Fibroblast of gingiva (primary cell): ENCODE results near the gene SHROOM3.
"Not testable (repeated sequence)": the region's sequence is repeated elsewhere in the genome, so short reads cannot be mapped to it uniquely, and the experiment has no call there.

Experiments
- DNase-seq: peaks from one replicate; pipeline ENCODE4 v3.0.0-alpha.2; 2011; ENCODE audit warnings: low read depth

Gene SHROOM3

DNA sequence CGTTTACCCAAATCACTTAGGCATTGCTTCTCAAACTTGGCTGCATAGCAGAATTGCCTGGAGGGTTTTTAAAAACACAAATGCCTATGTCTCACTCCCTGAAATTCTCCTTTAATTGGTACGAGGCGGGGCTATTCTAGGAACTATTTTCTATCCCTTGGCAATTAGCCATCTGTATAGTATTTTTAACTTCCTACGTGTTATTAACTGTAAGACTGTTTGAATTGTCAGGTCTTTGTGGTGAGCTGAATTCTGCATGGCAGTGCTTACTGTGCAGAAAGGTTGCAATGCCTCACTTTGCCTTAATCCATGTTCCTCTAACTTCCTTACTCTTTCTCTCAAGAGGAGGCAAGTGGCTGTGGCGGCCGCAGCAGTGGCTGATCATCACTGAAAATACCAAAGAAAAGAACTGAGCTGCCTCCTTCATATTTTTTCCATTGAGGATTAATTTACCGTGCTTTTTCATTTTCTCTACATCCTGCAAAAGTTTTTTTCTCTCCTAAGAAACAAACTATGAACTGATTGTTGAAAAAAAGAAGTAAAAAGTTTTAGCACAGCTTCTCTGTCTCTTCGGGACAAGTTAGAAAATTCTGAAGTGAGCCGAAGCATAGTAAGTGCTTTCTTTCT, at the start of gene SHROOM3:
Gene SHROOM3 (plus strand): TSS at position 329 of the 627 bp plus-strand sequence. CDS start 824 bp downstream, outside the sequence.
- no peak for DNase-seq

DNA sequence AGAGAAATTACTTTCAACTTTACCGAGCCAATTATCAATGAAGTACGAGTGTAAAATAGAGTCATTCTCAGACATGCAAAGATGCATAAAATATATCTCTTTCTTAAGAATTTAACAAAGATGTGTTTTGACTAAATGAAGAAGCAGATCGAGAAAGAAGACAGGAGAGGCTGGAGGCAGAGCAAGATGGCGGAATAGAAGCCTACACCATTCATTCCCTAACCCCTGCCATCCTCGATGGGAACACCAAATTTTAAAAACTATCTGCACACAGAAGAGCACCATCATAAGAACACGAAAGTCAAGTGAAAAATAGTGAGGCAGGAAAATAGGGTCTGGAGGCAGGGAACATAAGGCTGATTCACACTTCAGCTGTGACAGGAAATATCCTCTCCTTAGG, 49.1 kb upstream of the SHROOM3 start:
- no peak for DNase-seq

DNA sequence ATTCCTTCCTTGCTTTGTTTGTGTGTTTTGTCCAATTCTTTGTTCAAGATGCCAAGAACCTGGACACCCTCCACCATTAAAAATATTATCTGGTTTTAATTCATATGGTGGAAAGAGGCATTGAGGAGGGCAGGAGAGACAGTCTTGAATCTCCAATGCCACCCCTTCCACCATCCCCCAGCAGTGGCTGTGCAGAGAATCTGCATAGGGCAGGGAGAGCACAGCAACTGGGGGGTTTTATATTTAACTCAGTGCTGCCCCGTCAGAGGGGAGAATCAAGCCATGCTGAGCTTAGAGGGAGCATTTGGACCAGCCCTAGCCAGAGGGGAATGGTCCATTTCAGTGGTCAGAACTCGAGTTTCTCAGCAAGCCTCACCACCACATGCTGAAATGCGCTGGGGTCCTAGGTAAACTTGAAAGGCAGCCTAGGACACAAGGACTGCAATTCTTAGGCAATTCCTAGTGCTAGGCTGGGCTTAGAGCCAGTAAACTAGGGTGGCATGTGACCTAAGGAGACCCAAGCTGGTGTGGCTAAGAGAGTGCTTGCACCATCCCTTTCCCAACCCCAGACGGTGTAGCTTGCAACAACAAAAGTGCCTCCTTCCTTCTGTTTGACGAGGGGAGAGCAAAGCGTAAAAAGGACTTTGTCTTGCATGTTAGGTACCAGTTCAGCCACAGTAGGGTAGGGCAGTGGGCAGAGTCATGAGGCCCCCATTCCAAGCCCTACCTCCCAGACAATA, 48.3 kb upstream of the SHROOM3 start:
- peak; percentile 14 for DNase-seq

DNA sequence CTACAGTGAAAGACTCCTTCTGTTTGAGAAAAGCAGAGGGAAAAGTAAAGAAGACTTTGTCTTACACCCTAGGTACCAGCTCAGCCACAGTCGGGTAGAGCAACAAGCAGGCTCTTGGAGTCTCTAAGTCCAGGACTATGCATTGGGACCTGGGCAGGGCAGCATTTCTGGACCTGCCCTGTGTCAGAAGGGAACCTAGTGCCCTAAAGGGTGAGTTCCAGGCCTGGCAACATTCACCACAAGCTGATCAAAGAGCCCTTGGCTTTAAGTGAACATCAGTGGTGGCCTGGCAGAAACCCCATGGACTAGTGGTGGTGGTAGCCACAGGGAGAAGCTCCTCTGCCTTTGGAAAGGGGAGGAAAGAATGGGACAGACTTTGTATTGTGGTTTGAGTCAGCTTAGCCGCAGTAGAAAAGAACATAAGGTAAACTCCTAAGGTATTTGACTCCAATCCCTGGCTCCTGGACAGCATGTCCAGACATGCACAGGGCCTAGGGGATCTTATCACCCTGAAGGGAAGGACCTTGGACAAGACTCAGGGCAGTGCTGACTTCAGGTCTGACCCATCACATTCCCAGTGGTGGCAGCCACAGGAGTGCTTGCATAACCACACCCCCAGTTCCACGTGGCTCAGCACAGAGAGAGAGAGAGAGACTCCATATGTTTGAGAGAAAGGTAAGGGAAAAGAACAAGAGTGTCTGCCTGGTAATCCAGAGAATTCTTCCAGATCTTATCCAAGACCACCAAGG, 46.7 kb upstream of the SHROOM3 start:
- DNase-seq = no peak

DNA sequence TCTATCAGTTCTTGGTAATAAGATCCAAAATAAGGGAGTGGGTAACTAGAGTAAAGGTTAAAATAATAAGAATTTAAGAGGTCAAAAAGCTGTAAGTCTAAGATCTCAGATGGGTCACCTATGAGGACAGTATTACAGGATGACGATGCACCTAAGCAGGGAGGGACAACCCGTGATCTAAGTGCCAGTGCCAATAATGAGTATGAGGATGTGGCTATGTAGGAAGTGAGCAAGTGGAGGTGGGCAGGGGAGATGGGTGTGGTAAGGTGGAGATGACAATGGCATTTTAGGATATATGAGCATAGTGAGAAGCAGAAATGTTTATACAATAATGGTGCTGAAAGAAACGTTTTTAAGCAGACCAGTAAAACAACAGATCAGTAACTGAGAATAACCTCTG, 33.4 kb upstream of the SHROOM3 start:
- DNase-seq = no peak

DNA sequence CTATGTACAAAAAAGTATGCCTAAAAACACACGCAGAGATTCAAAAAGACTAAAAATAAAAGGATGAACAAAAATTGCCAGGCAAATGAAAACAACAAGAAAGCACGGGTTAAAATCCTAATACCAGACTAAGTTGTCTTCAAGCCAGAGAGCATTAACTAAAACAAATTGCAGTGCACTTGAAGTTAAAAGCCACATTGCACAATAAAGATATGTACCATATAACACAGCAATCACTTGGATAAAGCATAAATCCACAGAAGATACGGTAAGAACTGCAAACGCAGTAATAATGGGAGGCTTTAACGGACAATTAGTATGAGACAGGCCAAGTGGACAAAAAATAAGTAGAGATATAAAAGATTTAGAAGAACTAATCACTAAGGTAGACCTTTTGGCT, 28.9 kb upstream of the SHROOM3 start:
- DNase-seq = no peak

DNA sequence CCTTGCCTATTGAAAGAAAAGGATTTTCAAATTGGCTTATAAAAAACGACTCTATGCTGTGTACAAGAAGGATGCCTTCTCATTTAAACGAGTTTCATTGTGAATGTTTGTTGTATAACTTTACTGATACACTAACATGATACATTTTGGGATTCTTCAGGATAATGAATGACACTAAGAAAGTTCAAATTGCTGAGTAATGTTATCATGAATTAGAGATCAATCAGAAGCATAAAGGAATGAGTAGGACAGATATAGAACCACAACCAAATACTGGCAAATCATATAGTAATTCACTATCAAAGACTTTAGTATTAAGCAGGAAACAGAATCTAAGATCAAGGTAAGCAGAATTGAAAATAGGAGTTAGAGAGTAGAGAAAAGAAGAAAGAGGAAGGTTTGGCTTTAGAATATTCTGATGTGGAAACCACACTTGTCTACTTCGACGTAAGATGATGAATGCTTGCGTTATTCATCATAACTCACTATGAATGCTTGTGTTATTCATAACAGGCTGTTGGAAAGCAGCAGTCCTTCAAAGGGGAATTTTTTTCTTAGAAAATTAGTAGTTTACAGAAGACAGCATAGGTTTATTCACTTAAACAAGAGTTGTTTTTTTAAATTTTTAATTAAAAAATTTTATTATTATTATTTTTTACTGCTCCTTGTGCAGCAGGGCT, 27.4 kb upstream of the SHROOM3 start:
- no peak for DNase-seq

DNA sequence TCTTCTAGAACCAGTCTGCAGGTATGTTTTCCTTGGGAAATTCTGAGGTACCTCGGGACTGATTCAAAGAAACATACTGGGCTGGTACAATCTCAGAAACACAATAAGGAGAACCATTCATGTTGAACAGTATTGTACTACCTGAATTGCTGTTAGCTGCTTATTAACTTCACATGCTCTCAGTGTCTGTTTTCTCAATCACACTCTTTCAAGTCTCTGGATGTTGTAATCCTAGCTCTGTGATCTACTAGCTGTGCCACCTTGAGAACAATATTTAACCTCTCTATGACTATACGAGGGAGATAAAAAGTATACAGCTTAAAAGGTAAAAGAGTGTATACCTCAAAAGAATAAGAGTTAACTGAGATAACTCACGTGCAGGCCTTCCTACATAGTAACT, 24.4 kb upstream of the SHROOM3 start:
- no peak for DNase-seq

DNA sequence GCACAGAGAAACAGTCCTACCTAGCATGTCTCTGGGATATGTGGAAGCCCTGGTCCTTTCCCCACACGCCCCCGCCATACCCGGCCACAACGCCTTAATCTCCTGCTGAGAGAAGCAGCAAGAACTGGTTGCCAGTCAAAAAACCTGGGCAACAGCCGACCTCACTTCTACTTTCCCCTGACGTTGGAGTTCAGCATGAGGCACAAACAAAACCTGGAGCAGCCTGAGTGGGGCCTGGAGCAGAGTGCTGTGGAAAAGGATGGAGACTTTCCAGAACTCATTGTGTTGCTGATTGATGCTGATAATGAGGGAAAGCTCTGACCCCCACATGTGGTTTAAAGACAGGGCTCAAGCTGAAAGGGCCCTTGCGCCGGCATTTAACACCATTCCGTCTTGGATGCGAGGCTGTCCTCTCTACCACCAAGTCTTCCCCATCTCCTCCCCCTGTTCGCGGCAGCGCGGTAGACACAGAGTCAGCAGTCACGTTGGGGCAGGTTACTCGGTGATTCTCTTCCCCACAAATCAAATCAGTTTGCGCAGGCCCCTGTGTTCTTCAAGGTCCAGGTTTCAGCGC, 14.8 kb upstream of the SHROOM3 start:
- no peak for DNase-seq

DNA sequence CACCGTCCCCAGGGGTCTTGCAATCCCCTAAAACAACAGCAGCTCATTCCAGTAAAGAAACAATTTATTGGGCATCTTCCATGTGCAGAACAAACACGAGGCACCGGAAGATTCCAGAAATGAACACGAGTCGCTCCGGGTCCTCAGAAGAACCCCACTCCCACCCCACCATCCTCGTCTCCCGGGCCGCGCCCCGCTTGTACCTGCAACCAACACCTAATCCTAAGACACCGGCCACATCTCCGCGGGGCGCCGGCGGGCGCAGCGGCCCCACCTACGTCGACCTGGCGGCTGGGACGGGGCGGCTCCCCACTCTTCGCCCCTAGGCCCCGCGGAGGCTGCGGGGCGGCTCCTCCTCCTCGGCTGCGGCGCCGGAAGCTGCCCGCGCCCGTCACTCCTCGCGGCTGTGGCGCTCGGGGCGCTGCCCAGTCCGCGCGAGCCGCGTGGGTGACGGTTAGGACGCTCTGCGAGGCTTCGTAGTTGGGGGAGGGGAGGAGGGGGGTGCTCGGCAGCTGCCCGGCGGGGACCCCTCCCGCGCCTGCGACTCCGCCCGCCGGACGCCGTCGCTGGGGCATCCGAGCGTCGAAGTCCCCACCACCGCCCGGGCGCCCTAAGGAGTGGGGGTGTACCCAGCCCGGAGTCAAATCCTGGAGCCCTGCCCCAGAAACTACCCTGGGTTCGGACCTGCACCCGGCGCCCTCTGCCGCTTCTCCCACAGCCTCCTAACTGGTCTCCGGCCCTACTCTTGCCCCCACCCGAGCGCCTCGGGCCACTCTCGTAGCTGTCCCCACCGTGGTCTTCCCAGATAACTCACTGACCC, 14.1 kb upstream of the SHROOM3 start, which contains the start of gene CCDC158:
Gene CCDC158 (minus strand): TSS at position 380 of the 820 bp plus-strand sequence. CDS start 17,934 bp downstream, outside the sequence.
- DNase-seq = no peak

DNA sequence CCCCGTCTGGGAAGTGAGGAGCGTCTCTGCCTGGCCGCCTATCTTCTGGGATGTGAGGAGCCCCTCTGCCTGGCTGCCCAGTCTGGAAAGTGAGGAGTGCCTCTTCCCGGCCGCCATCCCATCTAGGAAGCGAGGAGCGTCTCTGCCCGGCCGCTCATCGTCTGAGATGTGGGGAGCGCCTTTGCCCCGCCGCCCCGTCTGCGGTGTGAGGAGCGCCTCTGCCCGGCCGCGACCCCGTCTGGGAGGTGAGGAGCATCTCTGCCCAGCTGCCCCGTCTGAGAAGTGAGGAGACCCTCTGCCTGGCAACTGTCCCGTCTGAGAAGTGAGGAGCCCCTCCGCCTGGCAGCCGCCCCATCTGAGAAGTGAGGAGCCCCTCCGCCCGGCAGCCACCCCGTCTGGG, 11.9 kb upstream of the SHROOM3 start:
- not testable (repeated sequence) for DNase-seq

DNA sequence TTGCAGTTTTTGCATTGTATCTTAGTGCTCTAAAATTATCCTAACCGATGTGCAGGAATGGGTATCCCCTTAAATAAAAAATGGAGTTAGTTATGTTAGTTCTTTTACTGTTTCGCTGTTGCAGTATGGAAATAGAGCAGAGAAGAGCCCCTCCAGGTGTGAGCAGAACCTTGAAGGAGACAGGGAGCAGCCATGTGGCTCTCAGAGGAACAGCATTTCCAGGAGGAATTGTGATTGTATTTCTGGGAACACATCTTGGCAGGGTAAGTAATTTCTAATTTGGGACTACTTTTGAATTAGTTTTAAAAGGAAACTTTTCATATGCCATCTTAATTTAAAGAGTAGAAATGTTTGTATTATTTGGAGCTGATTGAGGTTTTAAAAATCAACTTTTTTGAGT, 8.8 kb upstream of the SHROOM3 start:
- no peak for DNase-seq

DNA sequence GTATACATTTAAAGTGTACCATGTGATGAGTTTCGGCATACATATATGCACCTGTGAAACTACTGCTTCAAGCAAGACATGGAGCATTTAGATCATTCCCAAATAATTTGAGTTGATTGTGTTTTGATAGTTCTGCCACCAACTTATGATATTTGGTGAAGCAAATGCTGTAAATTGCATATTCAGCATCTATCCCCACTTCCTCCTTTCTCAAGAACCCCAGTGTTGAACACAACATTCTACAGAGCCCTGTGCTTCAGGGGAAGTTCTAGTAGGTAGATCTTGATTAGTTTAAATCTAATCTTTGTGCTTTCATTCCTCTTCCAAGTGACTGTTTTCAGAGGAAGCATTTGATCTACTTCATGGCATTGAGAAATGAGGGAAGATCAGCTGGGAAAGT, 5.4 kb upstream of the SHROOM3 start:
- DNase-seq = no peak

DNA sequence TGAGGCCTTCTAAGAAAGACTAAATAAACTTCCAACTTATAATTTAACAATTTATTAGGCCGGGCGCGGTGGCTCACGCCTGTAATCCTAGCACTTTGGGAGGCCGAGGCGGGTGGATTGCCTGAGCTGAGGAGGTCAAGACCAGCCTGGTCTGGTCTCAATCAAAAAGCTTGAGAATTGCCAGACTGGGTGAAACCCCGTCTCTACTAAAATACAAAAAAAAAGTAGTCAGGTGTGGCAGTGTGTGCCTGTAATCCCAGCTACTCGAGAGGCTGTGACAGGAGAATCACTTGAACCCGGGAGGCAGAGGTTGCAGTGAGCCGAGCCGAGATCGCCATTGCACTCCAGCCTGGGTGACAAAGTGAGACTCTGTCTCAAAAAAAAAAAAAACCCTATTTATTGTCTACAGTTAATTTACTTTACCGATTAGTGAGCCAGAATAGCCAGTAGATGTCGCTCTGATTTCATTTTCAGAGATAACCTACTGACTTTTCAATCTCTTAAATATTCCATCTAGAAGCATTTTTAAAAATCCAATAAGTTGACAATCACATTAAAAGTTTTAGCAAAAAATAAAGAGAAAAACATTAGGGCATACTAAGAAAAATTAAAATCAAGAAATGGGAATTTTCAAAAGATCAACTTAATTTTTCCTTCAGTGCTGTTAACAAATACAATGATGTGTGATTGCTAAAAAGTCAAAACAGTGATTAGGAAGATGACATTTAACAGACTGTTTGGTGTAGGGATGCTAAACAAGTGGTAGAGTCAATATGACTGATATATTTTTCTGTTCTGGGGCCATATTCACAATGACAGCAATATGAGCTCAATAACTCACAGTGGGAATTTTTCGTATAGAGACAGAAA, 4.3 kb upstream of the SHROOM3 start:
- peak; percentile 17 for DNase-seq

DNA sequence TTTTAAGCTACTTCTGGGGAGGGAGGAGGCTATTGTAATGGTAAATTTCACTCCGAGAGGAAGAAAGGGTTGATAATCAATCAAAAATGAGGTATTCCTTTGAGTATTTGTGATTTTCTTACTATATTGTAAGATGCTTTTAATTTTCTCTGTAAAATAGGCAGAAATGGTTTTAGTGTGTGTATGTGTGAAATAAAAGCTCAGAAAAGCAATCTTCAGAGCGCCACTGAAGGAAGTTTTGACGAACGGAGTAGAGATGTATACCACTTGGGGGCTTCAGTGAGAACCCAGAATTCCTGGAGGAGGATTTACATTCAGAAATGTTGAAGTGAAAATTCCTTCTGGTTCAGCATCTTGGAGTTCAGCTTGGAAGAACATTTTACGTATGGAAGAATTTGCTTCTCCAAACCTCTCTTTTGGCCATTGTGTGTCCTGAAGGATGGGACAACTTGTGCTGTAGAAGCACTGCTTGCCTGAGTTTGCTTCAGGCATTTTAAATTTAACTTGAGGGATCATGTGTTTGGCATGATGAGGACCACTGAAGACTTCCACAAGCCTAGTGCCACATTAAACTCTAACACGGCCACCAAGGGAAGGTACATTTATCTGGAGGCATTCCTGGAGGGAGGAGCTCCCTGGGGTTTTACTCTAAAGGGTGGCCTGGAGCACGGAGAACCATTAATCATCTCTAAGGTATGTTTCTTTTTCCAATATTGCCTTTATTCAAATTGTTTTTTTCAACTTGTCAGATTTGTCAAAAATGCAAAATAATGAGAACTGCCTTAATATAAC, 695 bp downstream of the SHROOM3 start:
- no peak for DNase-seq

DNA sequence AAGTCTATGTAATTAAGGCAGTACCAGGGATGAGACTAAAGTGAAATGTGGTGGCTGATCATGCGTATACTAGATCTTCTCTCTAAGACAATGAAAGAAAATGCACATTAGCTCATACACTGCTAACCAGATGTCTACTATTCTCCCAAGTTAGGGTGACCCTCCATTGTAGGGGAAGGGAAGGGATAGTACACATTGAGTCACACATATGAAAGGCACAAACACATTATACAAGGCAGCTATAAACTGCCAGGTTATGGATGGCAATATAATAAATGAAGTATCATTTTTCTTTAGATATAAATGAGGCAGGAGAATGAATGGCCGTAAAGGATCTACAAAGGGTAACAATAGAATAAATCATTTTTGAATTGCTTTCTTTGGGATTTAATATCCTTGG, 4.5 kb downstream of the SHROOM3 start:
- DNase-seq = no peak

DNA sequence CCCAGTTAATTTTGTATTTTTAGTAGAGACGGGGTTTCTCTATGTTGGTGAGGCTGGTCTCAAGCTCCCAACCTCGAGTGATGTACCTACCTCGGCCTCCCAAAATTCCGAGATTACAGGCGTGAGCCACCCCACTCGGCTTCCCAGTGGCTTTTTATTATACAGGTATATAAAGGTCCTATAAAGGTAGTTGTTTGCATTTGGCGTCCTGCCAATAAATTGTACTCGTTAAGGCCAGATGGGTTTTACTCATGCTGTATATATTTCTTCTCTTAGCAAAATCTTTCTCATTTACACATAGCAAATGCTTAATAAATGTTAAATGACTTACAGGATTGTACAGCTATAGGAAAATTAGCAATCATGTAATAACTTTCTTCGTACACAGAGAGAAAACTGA, 6.9 kb downstream of the SHROOM3 start:
- no peak for DNase-seq

DNA sequence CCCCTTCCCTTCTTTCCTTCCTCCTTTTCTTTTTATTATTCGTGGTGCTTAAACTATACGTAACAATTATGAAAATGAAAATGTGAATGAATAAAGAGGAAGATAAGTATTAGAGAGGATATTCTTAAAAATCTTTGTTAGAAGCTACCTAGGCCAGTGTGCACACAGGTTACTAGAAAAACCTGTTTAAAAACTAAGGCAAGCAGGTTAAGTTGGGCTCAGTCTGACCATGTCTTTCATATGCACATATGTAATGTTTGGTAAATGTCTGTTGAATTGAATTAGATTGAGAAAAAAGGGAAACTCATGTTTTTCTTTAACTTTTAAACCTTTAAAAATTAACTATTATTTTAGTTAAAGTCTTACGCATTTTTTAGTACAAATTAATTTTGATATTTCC, 7.8 kb downstream of the SHROOM3 start:
- no peak for DNase-seq

DNA sequence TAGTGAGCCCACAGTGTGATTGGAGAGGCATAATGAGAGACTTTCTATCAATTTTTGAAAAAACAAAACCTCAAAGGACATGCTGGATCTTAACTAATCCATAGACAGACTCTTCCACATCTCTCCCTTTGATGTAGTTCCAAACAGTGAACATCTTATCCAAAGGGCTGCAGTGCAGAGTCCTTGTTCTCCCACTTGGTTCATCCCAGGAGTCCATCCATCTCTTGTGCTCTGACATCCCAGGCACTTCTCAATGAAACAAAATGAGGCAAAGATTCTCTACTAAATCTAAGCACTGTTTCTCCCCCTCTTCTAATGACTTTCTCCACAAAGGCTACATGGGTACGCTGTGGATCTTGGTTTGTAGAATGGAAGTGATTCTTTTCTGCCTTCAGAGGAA, 8.3 kb downstream of the SHROOM3 start:
- DNase-seq = no peak
